Stomach (tissue), 4 donors: ENCODE results near the gene STX4.

Experiments
- CTCF ChIP-seq, 7 experiments: fragments of 450-650 bp in 4 of 7; fragments of 200-600 bp in 3 of 7; sonication (generic) in 3 of 7; IDR thresholded peaks; one replicate each; pipeline ENCODE4 v1.5.1; 2016 to 2019; ENCODE audit warnings: antibody characterized with exemption in 7 of 7, control low read depth in 2 of 7, mild to moderate bottlenecking in 1 of 7
- POLR2A ChIP-seq, 4 donors: fragments of 450-650 bp; IDR thresholded peaks; one replicate each; pipeline ENCODE4 v1.6.1; 2016; ENCODE audit warnings: antibody characterized with exemption in 4 of 4, control low read depth in 2 of 4, mild to moderate bottlenecking in 1 of 4, moderate library complexity in 1 of 4
- POLR2AphosphoS5 ChIP-seq, 3 donors: sonication (generic); formaldehyde crosslinking; IDR thresholded peaks; one replicate each; pipeline ENCODE4 v1.6.1; 2016; ENCODE audit warnings: antibody characterized with exemption in 3 of 3

DNA sequence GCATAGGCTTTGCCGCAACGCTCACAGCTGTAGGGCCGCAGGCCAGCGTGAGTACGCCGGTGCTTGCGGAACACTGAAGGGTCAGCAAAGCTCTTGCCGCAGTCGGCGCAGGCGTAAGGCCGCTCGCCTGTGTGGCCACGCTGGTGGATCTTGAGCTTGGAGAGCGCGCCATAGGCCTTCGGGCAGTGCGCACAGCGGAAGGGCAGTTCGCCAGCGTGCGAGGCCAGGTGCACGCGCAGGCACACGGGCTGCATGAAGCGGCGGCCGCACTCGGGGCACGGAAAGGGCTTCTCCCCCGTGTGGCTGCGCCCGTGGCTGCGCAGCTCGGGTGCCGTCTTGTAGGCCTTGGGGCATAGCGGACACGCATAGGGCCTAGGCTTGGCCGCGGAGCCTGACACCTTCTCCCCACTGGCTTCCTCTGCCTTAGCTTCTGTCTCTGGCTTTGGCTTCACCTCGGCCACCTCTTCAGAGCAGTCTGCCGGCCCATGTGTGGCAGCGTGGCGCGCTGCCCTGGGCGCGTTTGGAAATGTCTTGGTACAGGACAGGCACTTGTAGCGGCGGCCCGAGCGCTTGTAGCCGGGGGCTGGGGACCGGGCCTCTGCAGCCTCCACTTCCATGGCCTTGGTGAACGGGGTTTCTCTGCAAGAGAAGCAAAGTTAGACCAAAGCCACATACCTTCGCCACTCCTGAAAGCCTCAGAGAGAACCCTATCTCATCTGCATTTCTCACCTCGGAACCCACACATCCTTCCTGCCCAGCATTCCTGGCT is 30.7 kb downstream of the STX4 start:
- TF ChIP-seq CTCF (IDR thresholded peaks at IDR 0.05): no peak
- no peak for TF ChIP-seq POLR2A (IDR thresholded peaks at IDR 0.05)
- no peak for TF ChIP-seq POLR2AphosphoS5 (IDR thresholded peaks at IDR 0.05)
